Activated CD8-positive, alpha-beta T cell treated with anti-CD3 and anti-CD28 coated beads for 36 hours (primary cell): ENCODE measurements around the gene TEX53. TPM values are rescaled to one million over a fixed set of nuclear protein-coding genes. Genes with fewer than 3 reads are reported as not detected.

Experiments
- ATAC-seq: fragments of 200-7000 bp; cut with Tn5 transposase; one replicate; pipeline ENCODE4 v1.10.0; 2021; ENCODE audit warnings: mild to moderate bottlenecking, moderate library complexity
- CTCF ChIA-PET: fragments of 350-600 bp; sonication (Branson Sonifier 250); formaldehyde crosslinking; loops from one replicate; lab custom pipeline; 2021; ENCODE audit warnings: antibody characterized with exemption; lab: Charles Lee
- POLR2A ChIA-PET: fragments of 350-600 bp; sonication (Branson Sonifier 250); formaldehyde crosslinking; loops from one replicate; lab custom pipeline; 2021; ENCODE audit warnings: antibody characterized with exemption; lab: Charles Lee
- DNase-seq: peaks from one replicate; pipeline ENCODE4 v3.0.0-alpha.2; 2020
- H3K27ac Mint-ChIP-seq: one replicate; pipeline ENCODE4 v1.8.0; 2021; ENCODE audit warnings: mild to moderate bottlenecking, mixed read lengths
- H3K27me3 Mint-ChIP-seq: one replicate; pipeline ENCODE4 v1.8.0; 2021; ENCODE audit warnings: mixed read lengths
- H3K36me3 Mint-ChIP-seq: one replicate; pipeline ENCODE4 v1.8.0; 2021; ENCODE audit warnings: low read depth, mixed read lengths
- H3K4me1 Mint-ChIP-seq: one replicate; pipeline ENCODE4 v1.8.0; 2021; ENCODE audit warnings: low read depth, mixed read lengths
- H3K4me3 Mint-ChIP-seq: one replicate; pipeline ENCODE4 v1.8.0; 2021; ENCODE audit warnings: mild to moderate bottlenecking, moderate library complexity, mixed read lengths
- H3K9me3 Mint-ChIP-seq: one replicate; pipeline ENCODE4 v1.8.0; 2021; ENCODE audit warnings: mixed read lengths
- intact Hi-C: fragments of 100-400 bp; cut with micrococcal nuclease; formaldehyde crosslinking; loops from one replicate; pipeline ENCODE4 v1.10.0; 2022
- total RNA-seq, 2 experiments: library from RNA; stranded (reverse); gene quantifications; one replicate each; pipeline ENCODE4 v1.2.3, GENCODE V29; 2021
- TF ChIP-seq, protein P1 (sequence below): fragments of 200-600 bp; IDR thresholded peaks from one replicate; pipeline ENCODE4 v1.8.0; 2022; ENCODE audit warnings: antibody characterized with exemption, mild to moderate bottlenecking

Gene TEX53
- total RNA-seq, 2 experiments from 2014 or later = not detected

DNA sequence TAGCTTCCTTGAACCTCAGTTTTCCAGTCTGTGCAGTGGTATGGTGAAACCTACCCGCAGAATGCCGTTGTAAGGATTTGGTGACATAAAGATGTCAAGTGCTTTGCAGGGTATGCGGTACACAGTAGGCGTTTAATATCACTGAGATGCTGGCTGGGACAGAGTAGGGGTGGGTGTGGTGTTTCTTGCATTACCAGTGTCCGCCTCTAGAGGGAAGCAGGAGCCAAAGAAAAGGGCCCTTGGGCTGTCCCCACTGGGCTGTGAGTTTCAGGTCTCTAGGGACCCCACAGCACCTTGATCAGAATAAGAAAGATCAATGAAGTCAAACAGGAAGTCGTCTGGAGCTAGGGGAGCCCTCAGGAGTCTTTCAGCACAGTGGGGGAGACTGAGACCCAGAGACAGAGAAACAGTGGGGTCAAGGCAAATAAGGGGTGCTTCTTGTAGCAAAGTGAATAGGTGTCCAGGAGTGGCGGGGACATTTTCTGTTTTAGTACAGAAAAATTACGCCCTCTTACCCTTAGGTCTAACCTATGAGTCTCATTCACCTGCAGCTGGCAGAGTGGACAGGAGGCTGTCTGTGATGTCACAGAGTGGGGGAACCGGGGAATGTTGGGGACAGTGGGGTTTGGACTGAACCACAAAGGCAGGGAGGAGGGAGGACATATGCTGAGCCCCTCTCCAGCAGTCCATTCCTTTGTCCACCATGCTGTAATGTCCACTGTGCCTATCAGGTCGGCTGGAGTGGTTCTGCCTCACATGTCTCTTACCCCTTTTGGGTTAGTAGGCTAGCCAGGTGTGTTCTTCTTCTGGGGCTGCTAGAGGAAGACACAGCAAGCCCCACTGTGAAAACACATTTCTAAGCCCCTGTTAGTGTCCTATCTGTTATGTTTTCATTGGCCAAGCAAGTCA is 4.7 kb upstream of the TEX53 start:
- H3K4me1 Mint-ChIP-seq = peaks cover 19% of the 10 kb centered on the region
- CTCF ChIA-PET = interaction anchor here (0.6 to 4.2 kb wide), 26 partner anchors 9 to 387 kb away, joined by 3 to 30 read pairs (median 4); partner anchors contain the start of gene TEX48
- H3K4me3 Mint-ChIP-seq = no peak overlapping the region
- intact Hi-C loops = no loop called here
- POLR2A ChIA-PET = interaction anchor here (0.7 to 1.0 kb wide), 2 partner anchors 39 to 52 kb away, joined by 3 read pairs; no protein-coding TSS in a partner anchor
- peak; percentile 97 for ATAC-seq
- H3K36me3 Mint-ChIP-seq = no peaks in the 10 kb centered on the region
- no peak overlapping the region for H3K27ac Mint-ChIP-seq
- H3K27me3 Mint-ChIP-seq = peaks cover 6% of the 10 kb centered on the region
- DNase-seq = peak; percentile 79
- TF ChIP-seq, protein P1, sequence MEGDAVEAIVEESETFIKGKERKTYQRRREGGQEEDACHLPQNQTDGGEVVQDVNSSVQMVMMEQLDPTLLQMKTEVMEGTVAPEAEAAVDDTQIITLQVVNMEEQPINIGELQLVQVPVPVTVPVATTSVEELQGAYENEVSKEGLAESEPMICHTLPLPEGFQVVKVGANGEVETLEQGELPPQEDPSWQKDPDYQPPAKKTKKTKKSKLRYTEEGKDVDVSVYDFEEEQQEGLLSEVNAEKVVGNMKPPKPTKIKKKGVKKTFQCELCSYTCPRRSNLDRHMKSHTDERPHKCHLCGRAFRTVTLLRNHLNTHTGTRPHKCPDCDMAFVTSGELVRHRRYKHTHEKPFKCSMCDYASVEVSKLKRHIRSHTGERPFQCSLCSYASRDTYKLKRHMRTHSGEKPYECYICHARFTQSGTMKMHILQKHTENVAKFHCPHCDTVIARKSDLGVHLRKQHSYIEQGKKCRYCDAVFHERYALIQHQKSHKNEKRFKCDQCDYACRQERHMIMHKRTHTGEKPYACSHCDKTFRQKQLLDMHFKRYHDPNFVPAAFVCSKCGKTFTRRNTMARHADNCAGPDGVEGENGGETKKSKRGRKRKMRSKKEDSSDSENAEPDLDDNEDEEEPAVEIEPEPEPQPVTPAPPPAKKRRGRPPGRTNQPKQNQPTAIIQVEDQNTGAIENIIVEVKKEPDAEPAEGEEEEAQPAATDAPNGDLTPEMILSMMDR = peak; percentile 94
- no peaks in the 10 kb centered on the region for H3K9me3 Mint-ChIP-seq

DNA sequence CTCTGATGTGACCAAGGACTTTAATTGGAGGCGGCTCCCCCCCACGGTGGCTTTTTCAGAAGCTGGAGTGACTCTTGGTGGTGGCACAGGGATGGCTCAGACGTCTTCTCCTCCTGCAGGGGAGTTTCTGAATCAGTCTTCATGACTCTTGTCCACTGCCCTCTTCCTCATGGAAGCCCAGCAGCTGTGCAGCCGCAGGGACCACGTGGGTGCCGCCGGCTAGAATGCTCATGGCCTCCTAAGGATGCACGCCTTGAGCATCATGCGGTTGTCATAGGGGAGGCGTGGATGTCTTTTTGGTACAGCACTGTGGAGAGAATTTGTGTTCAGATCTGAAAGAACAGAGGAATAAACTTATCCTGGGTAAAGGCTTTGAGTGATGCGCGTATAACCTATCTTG is 1.3 kb downstream of the TEX53 start:
- no peak overlapping the region for H3K4me3 Mint-ChIP-seq

GRCh38 chr9:114655689-114656088 is 1.9 kb downstream of the TEX53 start:
- POLR2A ChIA-PET = no interaction called here
- H3K4me3 Mint-ChIP-seq = no peak overlapping the region
- no peak for DNase-seq
- ATAC-seq = no peak
- TF ChIP-seq, protein P1 = no peak
- intact Hi-C loops = loop anchor here (10.0 kb wide), 1 partner anchor 61 kb away; no protein-coding TSS in a partner anchor
- CTCF ChIA-PET = interaction anchor here (1.1 to 7.3 kb wide), 4 partner anchors 63 to 359 kb away, joined by 3 to 249 read pairs (median 6); no protein-coding TSS in a partner anchor
- peaks cover 2% of the 10 kb centered on the region for H3K36me3 Mint-ChIP-seq
- no peaks in the 10 kb centered on the region for H3K27me3 Mint-ChIP-seq
- H3K4me1 Mint-ChIP-seq = peaks cover 21% of the 10 kb centered on the region
- H3K9me3 Mint-ChIP-seq = no peaks in the 10 kb centered on the region
- H3K27ac Mint-ChIP-seq = no peak overlapping the region

More for the DNA sequence above, 1.3 kb downstream of the TEX53 start:
- H3K9me3 Mint-ChIP-seq = no peaks in the 10 kb centered on the region
- intact Hi-C loops = loop anchor here (10.0 kb wide), 1 partner anchor 62 kb away; no protein-coding TSS in a partner anchor
- POLR2A ChIA-PET = interaction anchor here (0.7 kb wide), 1 partner anchor 383 kb away, joined by 3 read pairs; no protein-coding TSS in a partner anchor
- H3K4me1 Mint-ChIP-seq = peaks cover 21% of the 10 kb centered on the region
- H3K27me3 Mint-ChIP-seq = no peaks in the 10 kb centered on the region
- H3K27ac Mint-ChIP-seq = no peak overlapping the region
- TF ChIP-seq, protein P1 = no peak
- DNase-seq (no peak), ATAC-seq (no peak)
- CTCF ChIA-PET = interaction anchor here (1.0 to 7.3 kb wide), 3 partner anchors 64 to 250 kb away, joined by 3 to 249 read pairs (median 3); no protein-coding TSS in a partner anchor
- H3K36me3 Mint-ChIP-seq = no peaks in the 10 kb centered on the region

DNA sequence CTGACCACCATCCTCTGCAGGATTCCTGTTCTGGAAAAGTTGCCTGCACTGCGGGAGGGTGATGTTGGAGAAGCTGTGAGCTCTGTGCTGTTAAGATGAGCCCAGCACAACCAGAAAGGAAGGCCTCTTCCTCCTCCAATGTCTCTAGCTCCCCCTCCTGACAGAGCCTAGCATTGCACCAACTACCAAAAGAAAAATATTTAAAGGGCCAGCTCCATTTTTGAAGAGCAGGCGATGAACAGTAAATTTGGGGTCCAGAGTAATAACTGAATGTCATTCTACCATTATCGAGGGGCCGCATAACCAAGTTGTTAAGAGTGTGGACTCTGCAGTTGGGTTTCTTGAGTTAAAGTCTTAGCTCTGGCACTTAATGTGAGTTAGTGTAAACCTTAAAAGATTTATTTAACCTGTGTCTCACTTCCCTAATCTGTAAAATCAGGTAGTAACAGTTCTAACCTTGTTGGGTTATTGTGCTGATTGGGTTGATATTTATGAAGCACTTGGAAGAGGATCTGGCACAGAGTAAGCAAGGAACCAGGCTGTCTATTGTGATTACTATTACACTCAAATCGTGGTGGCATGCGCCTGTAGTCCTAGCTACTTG is 3.9 kb downstream of the TEX53 start:
- ChIA-PET CTCF (interaction anchor here (0.5 to 7.3 kb wide), 82 partner anchors 9 to 494 kb away, joined by 3 to 249 read pairs (median 5); partner anchors contain the start of genes AKNA, ATP6V1G1, TEX48 and TMEM268), POLR2A (interaction anchor here (0.9 to 1.7 kb wide), 7 partner anchors 9 to 259 kb away, joined by 3 to 10 read pairs (median 3); partner anchors contain the start of gene ATP6V1G1)
- TF ChIP-seq, protein P1 = peak; percentile 91
- ATAC-seq (peak; percentile 97), DNase-seq (peak; percentile 90)
- H3K27me3 Mint-ChIP-seq = no peaks in the 10 kb centered on the region
- intact Hi-C loops = loop anchor here (1.0 to 10.0 kb wide), 3 partner anchors 59 to 249 kb away; no protein-coding TSS in a partner anchor
- peaks cover 13% of the 10 kb centered on the region for H3K36me3 Mint-ChIP-seq
- H3K9me3 Mint-ChIP-seq = no peaks in the 10 kb centered on the region
- H3K4me1 Mint-ChIP-seq = peaks cover 25% of the 10 kb centered on the region
- no peak overlapping the region for H3K4me3 Mint-ChIP-seq
- no peak overlapping the region for H3K27ac Mint-ChIP-seq
